A204.1 (cell line): ENCODE data around the gene WWC1.
"Not testable (repeated sequence)": the region's sequence is repeated elsewhere in the genome, so short reads cannot be mapped to it uniquely, and the experiment has no call there.

Source experiments
- FAIRE-seq: peaks from 2 replicates; lab custom pipeline; 2012; peaks lifted over from hg19 to GRCh38; lab: Jason Lieb, UNC

WWC1 gene

DNA sequence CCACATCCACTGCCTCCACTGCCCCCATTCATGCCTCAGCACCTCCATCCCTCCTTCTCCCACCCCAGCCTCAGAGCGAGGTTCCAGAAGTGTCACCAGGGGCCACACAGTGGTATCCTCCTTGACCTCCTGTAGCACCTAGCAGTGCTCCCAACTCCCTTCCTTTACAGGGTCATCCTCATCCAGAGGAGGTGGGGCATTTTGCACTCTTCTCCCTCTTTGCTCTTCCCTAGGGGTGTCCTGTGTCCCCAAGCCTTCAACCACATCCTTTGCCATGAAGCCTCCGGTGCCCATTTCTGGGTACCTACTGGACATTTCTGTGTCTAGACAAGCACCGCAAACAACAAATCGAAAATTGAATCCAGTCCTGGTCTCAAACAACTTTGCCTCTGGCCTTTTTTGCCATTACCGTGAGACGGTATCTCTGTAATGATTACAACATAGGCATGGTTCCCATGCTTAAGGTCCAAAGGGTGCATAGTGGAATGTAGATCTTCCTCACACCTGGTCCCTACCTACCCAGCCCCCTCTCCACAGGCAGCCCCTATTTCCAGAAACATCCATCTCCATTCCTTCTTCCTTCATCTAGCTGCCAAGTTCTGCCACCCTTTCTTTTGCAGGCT, 17.6 kb downstream of the WWC1 start:
- no peak for FAIRE-seq

DNA sequence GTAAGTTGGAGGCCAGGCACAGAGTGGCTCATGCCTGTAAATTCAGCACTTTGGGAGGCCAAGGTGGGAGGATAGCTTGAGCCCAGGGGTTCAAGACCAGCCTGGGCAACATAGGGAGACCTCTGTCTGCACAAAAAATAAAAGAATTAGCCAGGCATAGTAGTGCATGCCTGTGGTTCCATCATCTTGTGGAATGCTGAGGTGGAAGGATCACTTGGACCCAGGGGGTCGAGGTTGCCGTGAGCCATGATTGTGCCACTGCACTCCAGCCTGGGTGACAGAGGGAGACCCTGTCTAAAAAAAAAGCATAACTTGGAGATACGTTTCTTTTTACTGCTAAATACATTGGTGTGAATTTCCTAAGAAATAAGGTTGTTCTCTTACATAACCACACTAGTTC, 19.1 kb downstream of the WWC1 start:
- FAIRE-seq: not testable (repeated sequence)

DNA sequence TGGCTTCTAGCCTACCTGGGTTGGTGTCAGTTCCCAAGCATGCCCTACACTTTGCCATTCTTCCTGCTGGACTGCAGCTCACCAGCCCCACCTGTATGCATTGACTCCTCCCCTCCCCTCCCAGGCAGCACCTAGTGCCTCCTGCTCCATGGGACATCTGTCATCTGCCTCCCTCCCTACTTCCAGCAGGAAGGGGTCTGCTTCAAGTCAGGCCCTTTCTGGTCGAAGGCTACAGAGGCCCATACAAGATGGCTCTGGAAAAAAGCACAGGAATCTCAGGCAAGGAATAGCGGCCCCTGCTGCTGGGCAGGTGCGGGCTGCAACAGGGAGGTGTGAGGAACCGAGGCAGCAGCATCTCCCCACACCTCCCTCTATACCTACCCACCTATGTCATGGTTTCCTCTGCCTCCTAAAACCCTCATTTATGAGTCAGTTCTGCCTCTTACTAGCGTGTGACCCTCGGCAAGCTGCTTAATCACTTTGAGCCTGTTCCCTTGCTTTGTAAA, 19.7 kb downstream of the WWC1 start:
- no peak for FAIRE-seq

DNA sequence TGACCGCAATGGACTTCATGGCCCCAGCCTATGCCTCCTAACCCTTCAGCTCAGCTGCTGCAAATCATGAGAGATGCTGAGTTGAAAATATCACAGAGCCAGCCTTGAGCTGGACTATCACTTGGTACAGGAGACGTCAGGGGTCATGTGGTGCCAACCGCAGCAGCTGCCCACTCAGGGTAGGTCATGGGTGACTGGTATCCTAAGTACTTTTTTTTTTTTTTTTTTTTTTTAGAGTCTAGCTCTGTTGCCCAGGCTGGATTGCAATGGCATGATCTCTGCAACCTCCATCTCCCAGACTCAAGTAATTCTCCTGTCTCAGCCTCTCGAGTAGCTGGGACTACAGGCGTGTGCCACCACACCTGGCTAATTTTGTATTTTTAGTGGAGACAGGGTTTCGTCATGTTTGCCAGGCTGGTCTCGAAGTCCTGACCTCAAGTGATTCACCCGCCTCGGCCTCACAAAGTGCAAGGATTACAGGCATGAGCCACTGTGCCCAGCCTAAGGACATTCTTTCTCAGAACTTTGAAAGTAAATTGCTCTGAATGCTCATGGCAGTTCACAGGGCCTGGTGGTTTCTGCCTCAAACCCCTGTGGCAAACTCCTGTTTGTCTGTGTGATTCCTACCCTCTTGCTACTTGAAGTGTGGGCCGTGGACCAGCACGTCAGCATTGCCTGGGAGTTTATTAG, 21.3 kb downstream of the WWC1 start:
- FAIRE-seq: no peak

DNA sequence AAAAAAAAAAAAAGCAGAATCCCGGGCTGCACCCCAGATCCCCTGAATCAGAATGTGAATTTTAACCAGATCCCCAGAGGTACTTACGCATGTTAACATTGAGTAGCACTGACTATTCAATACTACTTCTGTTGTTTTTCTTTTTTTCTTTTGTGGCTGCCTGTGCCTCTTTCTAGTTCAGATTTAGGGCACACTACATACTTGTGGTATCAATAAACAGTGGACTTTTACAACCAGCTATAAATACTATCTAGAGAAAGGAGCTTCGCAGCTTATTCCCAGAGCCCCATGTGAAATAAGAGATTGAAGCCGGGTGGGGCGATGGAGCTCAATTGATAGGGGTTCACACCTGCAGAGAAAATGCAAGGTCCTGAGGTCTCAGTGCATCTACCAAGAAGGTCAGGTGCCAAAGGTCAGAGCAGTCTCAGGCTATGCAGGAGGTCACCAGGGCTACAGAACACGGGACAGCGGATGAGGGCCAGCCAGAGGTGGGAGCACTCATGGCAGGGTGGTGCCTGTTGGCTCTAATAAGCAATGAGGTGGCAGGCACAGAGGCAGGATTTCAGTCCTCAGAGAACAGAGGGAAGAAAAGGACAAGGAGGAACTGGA, 22.3 kb downstream of the WWC1 start:
- no peak for FAIRE-seq

DNA sequence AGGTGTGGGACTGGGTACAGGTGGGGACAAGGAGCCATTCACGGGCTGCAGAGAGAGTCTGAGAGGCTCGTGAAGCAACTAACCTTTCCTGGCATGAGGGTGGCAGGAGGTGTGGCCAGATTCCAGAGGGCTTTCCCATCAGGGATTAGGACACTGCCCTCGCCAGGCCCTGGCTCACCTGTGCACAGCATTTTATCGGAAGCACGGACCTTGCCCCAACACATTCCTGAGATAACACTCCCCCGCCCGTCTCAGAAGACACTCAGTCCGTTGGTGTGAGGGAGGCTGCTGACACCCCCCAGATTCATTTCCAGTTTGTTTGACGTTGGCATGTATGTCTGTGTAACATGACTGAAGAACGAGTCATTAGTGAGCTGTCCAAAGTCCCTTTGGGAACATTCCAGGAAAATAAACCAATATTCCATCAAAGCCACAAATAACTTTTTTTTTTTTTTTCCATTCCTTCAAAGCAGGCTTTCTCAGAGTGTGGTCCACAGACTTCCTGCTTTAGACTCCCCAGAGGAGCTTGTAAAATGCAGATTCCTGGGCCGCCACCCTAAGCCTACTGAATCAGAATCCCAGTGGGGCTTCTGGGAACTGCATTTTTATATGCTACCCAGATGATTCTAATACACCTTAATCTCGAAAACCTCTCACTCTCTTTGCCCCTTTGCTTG, 23.4 kb downstream of the WWC1 start:
- FAIRE-seq: no peak

GRCh38 chr5:168315416-168316138, 24.1 kb downstream of the WWC1 start:
- FAIRE-seq: no peak

- no peak for FAIRE-seq
Observed at GRCh38 chr5:168316139-168316578, 24.7 kb downstream of the WWC1 start.

DNA sequence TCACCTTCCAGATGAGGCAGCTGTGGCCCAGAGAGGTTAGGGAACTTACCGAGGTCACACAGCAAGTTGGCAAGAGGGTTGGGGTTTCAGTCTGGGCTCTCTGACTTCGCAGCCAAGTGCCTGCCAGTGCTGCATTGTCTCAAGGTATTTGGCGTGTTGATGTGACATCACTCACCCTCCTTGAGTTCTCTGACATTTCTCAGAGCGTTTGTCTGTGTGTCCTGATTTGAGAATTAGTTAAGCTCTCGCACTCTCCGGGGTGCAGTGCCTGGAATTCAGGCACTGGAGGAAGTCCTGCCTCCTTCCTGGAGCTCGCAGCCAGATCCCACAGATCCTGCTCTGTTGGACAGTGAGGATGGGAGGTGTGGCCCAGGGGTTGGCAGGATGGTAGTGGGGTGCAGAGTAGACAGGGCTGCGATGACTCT, 25.7 kb downstream of the WWC1 start:
- FAIRE-seq: no peak

GRCh38 chr5:168317521-168318147, 26.2 kb downstream of the WWC1 start:
- no peak for FAIRE-seq

DNA sequence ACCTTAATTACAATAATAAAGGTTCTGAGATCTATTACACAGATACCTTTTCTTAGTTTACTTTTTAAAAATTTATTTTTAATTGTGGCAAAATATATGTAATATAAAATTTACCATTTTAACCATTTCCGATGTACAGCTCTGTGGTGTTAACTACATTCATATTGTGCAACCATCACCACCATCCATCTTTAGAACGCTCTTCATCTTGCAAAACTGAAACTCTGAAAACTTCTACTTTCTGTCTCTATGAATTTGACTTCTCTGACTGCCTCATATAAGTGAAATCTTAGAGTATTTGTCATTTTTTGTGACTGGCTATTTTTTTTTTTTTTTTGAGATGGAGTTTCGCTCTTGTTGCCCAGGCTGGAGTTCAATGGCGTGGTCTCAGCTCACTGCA, 26.8 kb downstream of the WWC1 start:
- no peak for FAIRE-seq

DNA sequence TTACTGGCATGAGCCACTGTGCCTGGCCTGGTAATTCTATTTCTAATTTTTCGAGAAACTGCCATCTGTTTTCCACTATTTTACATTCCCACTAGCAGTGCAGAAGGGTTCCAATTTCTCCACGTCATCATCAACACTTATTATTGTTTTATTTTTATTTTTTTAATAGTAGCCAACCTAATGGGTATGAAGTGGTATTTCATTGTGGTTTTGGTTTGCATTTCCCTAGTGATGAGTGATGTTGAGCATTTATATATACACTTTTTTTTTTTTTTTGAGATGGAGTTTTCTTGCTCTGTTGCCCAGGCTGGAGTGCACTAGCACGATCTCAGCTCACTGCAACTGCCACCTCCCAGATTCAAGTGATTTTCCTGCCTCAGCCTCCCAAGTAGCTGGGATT, 28.3 kb downstream of the WWC1 start:
- FAIRE-seq: no peak

- no peak for FAIRE-seq
Observed at GRCh38 chr5:168320805-168321204, 29.4 kb downstream of the WWC1 start.

- no peak for FAIRE-seq
Observed at GRCh38 chr5:168324859-168325630, 33.6 kb downstream of the WWC1 start.

DNA sequence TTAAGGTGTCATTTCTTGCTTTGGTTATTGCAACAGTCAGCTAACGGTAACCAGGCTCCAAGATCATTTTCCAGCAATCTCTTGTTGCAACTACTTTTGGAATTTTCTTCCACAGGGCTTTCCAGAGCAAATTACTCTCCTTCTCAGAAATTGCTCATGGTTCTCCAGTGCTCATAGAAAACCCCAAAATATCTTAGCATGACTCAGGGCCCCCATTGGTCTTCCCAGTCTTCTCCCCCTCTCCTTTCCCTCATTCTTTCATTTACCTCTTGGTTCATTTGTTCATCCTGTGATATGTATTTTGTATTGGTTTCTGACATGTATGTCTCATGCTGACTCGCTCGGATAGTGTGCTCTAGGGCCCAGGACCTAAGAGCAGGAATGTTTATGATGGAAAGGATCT, 35.6 kb downstream of the WWC1 start:
- FAIRE-seq: no peak

DNA sequence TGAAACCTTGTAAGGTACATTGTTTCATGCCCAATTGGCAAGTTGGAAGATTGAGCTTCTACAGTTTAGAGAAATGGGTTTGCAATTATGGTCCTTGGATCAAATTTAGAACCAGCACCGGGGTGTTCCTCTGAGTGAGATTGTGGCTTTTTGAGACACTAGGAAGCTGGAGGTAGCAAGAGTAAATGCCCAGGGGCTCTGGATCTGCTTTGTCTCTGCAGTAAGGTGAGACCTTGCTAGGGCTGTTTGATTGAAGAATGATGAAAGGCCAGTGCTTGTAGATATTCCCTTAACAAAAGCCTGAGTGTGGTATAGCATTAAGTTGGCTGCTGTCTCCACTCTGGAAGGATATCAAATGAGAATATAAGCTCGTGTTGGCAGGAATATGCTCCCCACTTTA, 36.0 kb downstream of the WWC1 start:
- no peak for FAIRE-seq

GRCh38 chr5:168327994-168328393, 36.5 kb downstream of the WWC1 start:
- FAIRE-seq: no peak

GRCh38 chr5:168328814-168329213, 37.4 kb downstream of the WWC1 start:
- no peak for FAIRE-seq

DNA sequence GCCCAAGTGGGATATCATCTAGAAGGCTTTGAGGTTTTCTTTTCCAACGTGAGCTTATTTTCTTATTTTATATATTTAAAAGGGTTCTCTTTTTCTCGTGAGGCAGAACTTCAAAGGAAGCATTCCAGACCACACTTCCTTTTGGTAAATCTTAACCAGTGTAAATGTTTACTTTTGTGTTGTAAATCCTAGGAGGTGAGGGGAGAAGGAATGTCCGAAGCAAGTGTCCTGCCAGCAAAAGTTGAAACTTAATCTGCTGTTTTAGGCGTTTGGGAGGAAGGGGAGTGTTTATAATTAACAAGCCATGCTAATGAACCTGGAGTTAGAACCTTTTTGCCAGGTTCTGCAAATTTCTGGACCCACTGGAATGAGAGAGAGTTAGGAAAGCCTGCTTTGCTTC, 37.9 kb downstream of the WWC1 start:
- FAIRE-seq: no peak

GRCh38 chr5:168332042-168332441, 40.6 kb downstream of the WWC1 start:
- no peak for FAIRE-seq

DNA sequence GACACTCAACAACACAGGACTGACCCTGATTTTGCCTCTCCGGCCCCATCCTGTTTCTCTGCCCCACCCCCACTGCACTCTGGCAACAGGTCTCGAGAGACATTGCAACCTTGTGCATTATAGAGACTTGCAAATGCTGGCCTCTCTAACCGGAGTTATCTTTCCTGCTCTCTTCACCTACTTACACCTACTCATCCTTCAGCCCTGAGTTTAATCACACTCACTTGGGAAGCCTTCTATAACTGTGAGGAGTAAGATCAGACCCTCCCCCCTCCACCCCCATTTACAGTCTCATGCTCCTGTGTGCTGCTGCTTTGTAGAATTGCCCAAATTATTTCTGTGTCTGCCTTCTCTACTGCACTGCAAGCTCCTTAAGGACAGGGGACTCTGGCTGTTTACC, 42.8 kb downstream of the WWC1 start:
- no peak for FAIRE-seq
